IMR-90 (cell line): ENCODE measurements around the gene GSDMA. TPM values are rescaled to one million over a fixed set of nuclear protein-coding genes. Genes with fewer than 3 reads are reported as not detected.

Source experiments
- ATAC-seq: fragments of 200-7000 bp; cut with Tn5 transposase; 2 replicates; pipeline ENCODE4 v1.9.1; 2020; ENCODE audit warnings: low read depth, mild to moderate bottlenecking, moderate library complexity
- BruUV-seq: library from RNA; stranded (reverse); fragments of 400-500 nt; replicated peaks from 2 replicates; lab custom pipeline; 2021; lab: Mats Ljungman, UMichigan
- CTCF ChIA-PET: fragments of 300-600 bp; formaldehyde crosslinking; extraction: SDS; loops from one replicate; lab custom pipeline; 2021; ENCODE audit warnings: antibody characterized with exemption; lab: Yijun Ruan, JAX
- POLR2A ChIA-PET: fragments of 300-600 bp; sonication (Branson Sonifier 250); formaldehyde crosslinking; loops from one replicate; lab custom pipeline; 2022; ENCODE audit warnings: antibody characterized with exemption; ENCODE audit not compliant: unreplicated experiment; lab: Charles Lee
- DNase-seq: peaks from one replicate; pipeline ENCODE4 v3.0.0; 2013
- H2AFZ ChIP-seq: replicated peaks from 2 replicates; pipeline ENCODE3; 2013; ENCODE audit warnings: low read length, mild to moderate bottlenecking; ENCODE audit not compliant: poor library complexity
- H2AK5ac ChIP-seq: 2 replicates; pipeline ENCODE4 v1.6.1; 2013; ENCODE audit warnings: low read depth, low read length, inconsistent platforms
- H2AK9ac ChIP-seq: replicated peaks from 2 replicates; pipeline ENCODE3; 2013; ENCODE audit warnings: mild to moderate bottlenecking, low read depth, low read length, moderate library complexity; ENCODE audit not compliant: poor library complexity
- H2BK120ac ChIP-seq: 2 replicates; pipeline ENCODE4 v1.6.1; 2013; ENCODE audit warnings: low read depth, low read length, inconsistent platforms
- H2BK15ac ChIP-seq: 3 replicates; pipeline ENCODE4 v1.6.1; 2013; ENCODE audit warnings: low read depth, low read length, inconsistent platforms
- H2BK20ac ChIP-seq: 2 replicates; pipeline ENCODE4 v1.6.1; 2013; ENCODE audit warnings: low read depth, mild to moderate bottlenecking, inconsistent platforms, low read length, moderate library complexity
- H2BK5ac ChIP-seq: 2 replicates; pipeline ENCODE4 v1.6.1; 2013; ENCODE audit warnings: mild to moderate bottlenecking, low read depth, low read length, inconsistent platforms; ENCODE audit not compliant: poor library complexity, severe bottlenecking
- H3K14ac ChIP-seq: replicated peaks from 2 replicates; pipeline ENCODE4 v1.6.1; 2013; ENCODE audit warnings: low read depth, low read length, inconsistent platforms
- H3K18ac ChIP-seq: 2 replicates; pipeline ENCODE4 v1.6.1; 2013; ENCODE audit warnings: low read depth, low read length, control low read depth
- H3K23ac ChIP-seq: 2 replicates; pipeline ENCODE4 v1.6.1; 2013; ENCODE audit warnings: low read depth, low read length, inconsistent platforms
- H3K27ac ChIP-seq: 2 replicates; pipeline ENCODE4 v1.5.1; 2013; ENCODE audit warnings: mild to moderate bottlenecking, control low read depth, low read length; ENCODE audit not compliant: insufficient read depth
- H3K27me3 ChIP-seq: 2 replicates; pipeline ENCODE4 v1.6.1; 2013; ENCODE audit warnings: low read length; ENCODE audit not compliant: control insufficient read depth, insufficient read depth
- H3K36me3 ChIP-seq: 2 replicates; pipeline ENCODE4 v1.6.1; 2013; ENCODE audit warnings: low read length, mixed read lengths; ENCODE audit not compliant: control insufficient read depth, insufficient read depth
- H3K4ac ChIP-seq: 2 replicates; pipeline ENCODE4 v1.6.1; 2013; ENCODE audit warnings: low read depth, low read length, inconsistent platforms
- H3K4me1 ChIP-seq: 2 replicates; pipeline ENCODE4 v1.6.1; 2013; ENCODE audit warnings: low read length, mixed read lengths; ENCODE audit not compliant: control insufficient read depth, insufficient read depth
- H3K4me2 ChIP-seq: 2 replicates; pipeline ENCODE4 v1.6.1; 2013; ENCODE audit warnings: low read depth, mild to moderate bottlenecking, control low read depth, low read length, moderate library complexity
- H3K4me3 ChIP-seq: 2 replicates; pipeline ENCODE4 v1.5.1; 2013; ENCODE audit warnings: low read depth, mild to moderate bottlenecking, control low read depth, low read length, moderate library complexity; ENCODE audit not compliant: insufficient read depth
- H3K56ac ChIP-seq: 2 replicates; pipeline ENCODE4 v1.6.1; 2013; ENCODE audit warnings: low read length, inconsistent platforms; ENCODE audit not compliant: insufficient read depth; ENCODE audit errors: extremely low read depth
- H3K79me1 ChIP-seq, 2 experiments: 2 replicates each; pipeline ENCODE4 v1.6.1; 2013; ENCODE audit warnings: low read length in 2 of 2, inconsistent platforms in 1 of 2, low read depth in 1 of 2
- H3K9ac ChIP-seq: 2 replicates; pipeline ENCODE4 v1.6.1; 2013; ENCODE audit warnings: low read depth, low read length, control low read depth
- H3K9me1 ChIP-seq: 2 replicates; pipeline ENCODE4 v1.6.1; 2013; ENCODE audit warnings: low read length, inconsistent platforms; ENCODE audit not compliant: insufficient read depth
- H3K9me3 ChIP-seq: 2 replicates; pipeline ENCODE4 v1.6.1; 2013; ENCODE audit warnings: low read length; ENCODE audit not compliant: control insufficient read depth, insufficient read depth
- H4K20me1 ChIP-seq: 2 replicates; pipeline ENCODE4 v1.6.1; 2013; ENCODE audit warnings: low read length, inconsistent platforms; ENCODE audit not compliant: insufficient read depth
- H4K5ac ChIP-seq: 2 replicates; pipeline ENCODE4 v1.6.1; 2013; ENCODE audit warnings: mild to moderate bottlenecking, low read depth, low read length, control low read depth
- H4K8ac ChIP-seq, 2 experiments: 2 replicates each; pipeline ENCODE4 v1.6.1; 2013; ENCODE audit warnings: low read depth in 2 of 2, low read length in 2 of 2, control low read depth in 1 of 2, inconsistent platforms in 1 of 2
- H4K91ac ChIP-seq: 2 replicates; pipeline ENCODE4 v1.6.1; 2013; ENCODE audit warnings: low read depth, low read length, inconsistent platforms; ENCODE audit not compliant: insufficient read depth
- BHLHE40 ChIP-seq: fragments of 150-350 bp; IDR thresholded peaks from 2 replicates; pipeline ENCODE4 v1.6.1; 2016; ENCODE audit warnings: mild to moderate bottlenecking, low read depth, low read length
- CHD1 ChIP-seq: IDR thresholded peaks from 2 replicates; pipeline ENCODE4 v1.6.1; 2012; ENCODE audit warnings: low read depth, low read length, improper control_type of control experiment
- CTCF ChIP-seq: conservative IDR thresholded peaks from 2 replicates; pipeline ENCODE4 v1.5.1; 2012; ENCODE audit warnings: mild to moderate bottlenecking, low read depth, low read length, improper control_type of control experiment
- ELK1 ChIP-seq: fragments of 150-350 bp; IDR thresholded peaks from 2 replicates; pipeline ENCODE4 v1.6.1; 2016; ENCODE audit warnings: low read depth, mild to moderate bottlenecking, low read length, moderate library complexity, borderline replicate concordance
- FOS ChIP-seq: fragments of 150-350 bp; IDR thresholded peaks from 2 replicates; pipeline ENCODE4 v1.6.1; 2016; ENCODE audit warnings: low read depth, low read length
- MAFK ChIP-seq: IDR thresholded peaks from 2 replicates; pipeline ENCODE4 v1.6.1; 2012; ENCODE audit warnings: low read depth, low read length, improper control_type of control experiment
- MAZ ChIP-seq: IDR thresholded peaks from 2 replicates; pipeline ENCODE4 v1.6.1; 2012; ENCODE audit warnings: low read depth, mild to moderate bottlenecking, low read length, improper control_type of control experiment, moderate library complexity, borderline replicate concordance
- MXI1 ChIP-seq: IDR thresholded peaks from 2 replicates; pipeline ENCODE4 v1.6.1; 2012; ENCODE audit warnings: low read depth, mild to moderate bottlenecking, low read length, moderate library complexity, borderline replicate concordance
- NFE2L2 ChIP-seq: fragments of 150-350 bp; IDR thresholded peaks from 2 replicates; pipeline ENCODE4 v1.6.1; 2016; ENCODE audit warnings: low read depth, mild to moderate bottlenecking, low read length
- POLR2A ChIP-seq: IDR thresholded peaks from 2 replicates; pipeline ENCODE4 v1.6.1; 2012; ENCODE audit warnings: mild to moderate bottlenecking, low read depth, low read length
- RAD21 ChIP-seq: IDR thresholded peaks from 2 replicates; pipeline ENCODE4 v1.6.1; 2012; ENCODE audit warnings: low read length, improper control_type of control experiment
- RCOR1 ChIP-seq: IDR thresholded peaks from 2 replicates; pipeline ENCODE4 v1.6.1; 2012; ENCODE audit warnings: mild to moderate bottlenecking, low read length, improper control_type of control experiment; ENCODE audit not compliant: insufficient replicate concordance
- RFX5 ChIP-seq: IDR thresholded peaks from 2 replicates; pipeline ENCODE4 v1.8.0; 2012; ENCODE audit warnings: low read depth, mild to moderate bottlenecking, low read length, moderate library complexity
- SMC3 ChIP-seq: fragments of 150-350 bp; IDR thresholded peaks from 2 replicates; pipeline ENCODE4 v1.6.1; 2016; ENCODE audit warnings: low read depth, mild to moderate bottlenecking, antibody characterized with exemption, low read length, moderate library complexity
- USF2 ChIP-seq: fragments of 150-350 bp; IDR thresholded peaks from 2 replicates; pipeline ENCODE4 v1.6.1; 2017; ENCODE audit warnings: mild to moderate bottlenecking, antibody characterized with exemption, low read length, low read depth
- WGBS, 2 experiments: methylation state at CpG; one replicate each; pipeline versions ENCODE4 v1.1.5 to v1.1.7; 2013; ENCODE audit warnings: missing lambda C conversion rate in 2 of 2; ENCODE audit not compliant: insufficient read length in 1 of 2; ENCODE audit errors: extremely low coverage in 2 of 2; 5-methylcytosine and 5-hydroxymethylcytosine counted together
- dilution Hi-C: fragments of 300-500 bp; cut with HindIII; formaldehyde crosslinking; loops from one replicate; pipeline ENCODE4 v1.14.3; 2018; ENCODE audit warnings: low sequenced_read_pairs; ENCODE audit not compliant: unreplicated experiment
- in situ Hi-C: fragments of 300-500 bp; cut with MboI; formaldehyde crosslinking; loops from 3 replicates; pipeline ENCODE4 v1.14.3; 2019; ENCODE audit warnings: low sequenced_read_pairs, inconsistent platforms, mixed read lengths
- intact Hi-C: fragments of 100-400 bp; cut with micrococcal nuclease; formaldehyde crosslinking; loops from 2 replicates; pipeline ENCODE4 v1.10.0; 2022
- polyA plus RNA-seq, 3 experiments: library from polyadenylated mRNA; depleted of rRNA; stranded (reverse); fragments of >200 nt; gene quantifications; 2 replicates each; pipeline ENCODE4 v1.2.3, GENCODE V29; 2012; ENCODE audit warnings: low replicate concordance in 1 of 3
- total RNA-seq: library from RNA; depleted of rRNA; stranded (reverse); fragments of >200 nt; gene quantifications from 2 replicates; pipeline ENCODE4 v1.2.3, GENCODE V29; 2012

The GSDMA gene
- total and polyA plus RNA-seq, 2 of the 4 experiments (the other 2 are of a cell fraction): not detected

GRCh38 chr17:39938140-39938869 is 24.5 kb upstream of the GSDMA start:
- Histone ChIP-seq H3K56ac (no peak overlapping the region), H3K9me1 (peaks cover 18% of the 10 kb centered on the region), H3K18ac (no peak overlapping the region), H4K8ac (no peak overlapping the region), H4K5ac (no peak overlapping the region), H2AFZ (no peak overlapping the region), H2BK5ac (no peak overlapping the region), H3K4me2 (no peak overlapping the region), H2AK5ac (0 out of 2 replicates have a peak overlapping the region, but pooled peaks have one; percentile 45), H3K4me1 (peaks cover 15% of the 10 kb centered on the region), H2BK20ac (no peak overlapping the region), H3K36me3 (no peaks in the 10 kb centered on the region), H3K9ac (no peak overlapping the region), H2BK120ac (no peak overlapping the region), H3K23ac (no peak overlapping the region), H4K91ac (peak overlapping the region; percentile 36; the same call in 1 of the 2 replicates), H3K9me3 (no peaks in the 10 kb centered on the region), H3K14ac (no peak overlapping the region), H3K4ac (no peak overlapping the region), H3K79me1 (no peaks in the 10 kb centered on the region), H3K27ac (no peak overlapping the region), H2BK15ac (no peak overlapping the region), H4K20me1 (no peaks in the 10 kb centered on the region; the same call in 1 of the 2 replicates), H3K27me3 (no peaks in the 10 kb centered on the region), H2AK9ac (no peak overlapping the region), H3K4me3 (no peak overlapping the region)
- in situ Hi-C loops (no loop called here), dilution Hi-C loops (no loop called here), intact Hi-C loops (no loop called here)
- ATAC-seq: no peak
- no peak for DNase-seq
- BruUV-seq: no TSS peak
- no CpG with 5 or more reads among the region's 8 CpGs for WGBS, 2 experiments
- POLR2A ChIA-PET: no interaction called here
- CTCF ChIA-PET: interaction anchor here (0.7 to 1.0 kb wide), 2 partner anchors 9 to 1384 kb away, joined by 3 to 6 read pairs; no protein-coding TSS in a partner anchor
- no peak for TF ChIP-seq POLR2A
- TF ChIP-seq MAFK: no peak
- no peak for TF ChIP-seq MXI1
- no peak for TF ChIP-seq NFE2L2
- TF ChIP-seq USF2: no peak
- no peak for TF ChIP-seq BHLHE40
- TF ChIP-seq CTCF: no peak
- TF ChIP-seq RCOR1: no peak
- no peak for TF ChIP-seq RFX5
- TF ChIP-seq CHD1: no peak
- TF ChIP-seq RAD21: no peak
- no peak for TF ChIP-seq ELK1
- TF ChIP-seq MAZ: no peak
- TF ChIP-seq SMC3: no peak
- TF ChIP-seq FOS: no peak
